ENCODE results near the gene DYRK1A.

DYRK1A gene

DNA sequence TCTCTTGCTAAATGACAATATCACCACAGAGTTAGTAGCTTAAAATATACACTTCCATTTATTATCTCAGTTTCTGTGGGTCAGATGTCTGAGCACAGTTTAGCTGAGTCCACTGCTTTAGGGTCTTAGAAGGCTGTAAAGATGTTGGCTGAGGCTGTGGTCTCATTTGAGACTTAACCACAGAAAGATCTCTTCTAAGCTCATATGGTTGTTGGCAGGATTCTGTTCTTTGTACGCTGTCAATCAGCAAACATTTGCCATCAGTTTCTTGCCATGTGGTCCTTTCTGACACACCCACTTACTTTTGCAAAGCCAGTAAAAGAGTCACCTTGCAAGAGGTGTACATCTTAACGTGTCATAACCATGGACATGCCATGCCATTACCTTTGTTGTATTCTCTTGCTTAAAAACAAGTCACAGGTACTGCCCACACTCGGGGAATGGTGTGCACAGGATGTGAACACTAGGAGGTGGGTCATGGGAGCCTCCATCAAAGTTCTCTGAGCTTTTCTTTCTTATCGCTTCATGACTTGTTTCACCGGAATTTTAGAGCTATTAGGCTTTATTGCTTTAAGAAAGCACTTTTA is 18.7 kb downstream of the DYRK1A start:
- DNase-seq = no peak

DNA sequence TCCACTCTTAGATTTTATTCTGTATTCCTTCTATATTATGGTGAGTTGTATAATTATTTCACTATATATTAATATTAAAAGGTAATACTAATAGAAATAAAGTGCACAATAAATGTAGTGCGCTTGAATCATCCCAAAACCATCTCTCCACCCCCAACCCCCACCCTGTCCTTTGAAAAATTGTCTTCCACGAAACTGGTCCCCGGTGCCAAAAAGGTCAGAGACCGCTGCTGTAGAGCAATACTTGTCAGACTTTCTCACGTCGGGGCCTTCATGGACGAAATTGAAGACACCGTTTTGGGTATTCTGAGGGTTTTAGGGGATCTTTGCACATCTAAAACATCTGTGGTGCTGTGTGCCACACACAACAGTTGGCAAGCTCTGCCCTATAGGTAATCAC is 19.6 kb downstream of the DYRK1A start:
- DNase-seq = no peak

DNA sequence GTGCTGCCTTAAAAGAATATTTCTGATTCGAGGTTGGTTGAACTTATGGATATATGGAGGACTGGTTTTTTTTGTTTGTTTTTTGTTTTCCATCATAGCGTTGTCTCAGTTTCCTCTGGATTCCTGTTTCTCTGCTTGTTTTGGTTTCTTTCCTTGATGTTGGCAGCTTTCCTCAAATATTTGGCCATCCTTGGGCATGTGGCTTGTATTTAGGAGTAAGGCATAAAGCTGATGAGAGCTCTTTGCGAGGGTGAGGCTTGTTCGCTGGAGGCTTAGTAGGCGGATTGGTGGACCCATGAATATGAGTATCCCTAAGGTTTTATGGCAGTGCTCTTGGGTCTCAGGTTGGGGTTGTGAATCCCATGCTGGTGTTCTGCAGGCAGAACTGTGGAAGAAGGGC is 22.9 kb downstream of the DYRK1A start:
- DNase-seq = no peak

DNA sequence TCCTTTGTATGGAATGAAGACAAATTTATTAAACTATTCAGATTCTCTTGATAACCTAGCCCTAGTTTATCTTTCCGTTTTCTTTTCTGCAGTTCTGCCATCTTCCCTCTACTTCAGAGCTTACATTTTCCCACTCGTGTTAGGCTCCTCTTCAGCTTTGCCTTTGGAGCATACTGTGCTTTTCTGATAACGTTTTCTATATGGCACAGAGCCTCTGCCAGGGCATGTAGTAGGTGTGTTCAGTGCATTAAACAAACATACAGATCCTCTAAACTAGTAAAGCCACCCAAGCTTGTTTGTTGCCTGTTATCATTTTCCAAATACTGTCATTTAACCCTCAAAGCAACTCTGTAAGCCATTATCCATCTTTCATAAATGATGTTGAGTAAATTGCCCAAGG is 25.1 kb downstream of the DYRK1A start:
- DNase-seq = no peak

DNA sequence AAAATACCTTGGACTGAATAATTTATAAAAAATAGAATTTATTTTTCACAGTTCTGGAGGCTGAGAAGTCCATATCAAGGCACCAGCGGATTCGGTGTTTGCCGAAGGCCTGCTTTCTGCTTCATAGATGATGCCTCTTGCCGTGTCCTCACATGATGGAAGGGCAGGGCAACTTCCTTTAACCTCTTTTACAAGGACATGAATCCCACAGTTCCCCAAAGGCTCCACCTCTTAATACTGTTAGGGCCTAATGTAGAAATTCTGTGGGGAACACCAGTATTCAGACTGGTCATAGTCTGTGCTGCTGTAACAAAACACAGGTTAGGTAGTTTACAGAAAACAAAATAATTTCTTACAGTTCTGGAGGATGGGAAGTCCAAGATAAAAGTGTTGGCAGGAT is 25.9 kb downstream of the DYRK1A start:
- DNase-seq = no peak

DNA sequence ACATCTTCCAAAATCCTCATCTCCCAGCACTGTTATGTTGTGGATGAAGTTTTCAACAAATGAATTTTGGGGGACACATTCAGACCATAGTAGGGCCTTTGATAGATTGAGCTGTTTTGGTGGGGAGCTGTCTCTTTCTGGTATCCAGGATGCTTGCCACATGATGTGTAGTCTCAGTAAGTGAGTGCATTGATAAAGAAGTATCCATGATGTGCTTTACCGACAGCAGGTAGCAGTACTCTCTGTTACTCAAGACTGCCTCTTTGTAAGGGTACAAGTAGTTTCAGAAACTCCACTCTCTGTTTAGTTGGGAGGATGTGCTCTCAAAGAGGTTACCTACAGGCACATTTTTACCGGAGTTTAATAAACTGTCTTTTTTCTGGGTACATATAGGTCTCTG is 26.5 kb downstream of the DYRK1A start:
- DNase-seq = no peak

DNA sequence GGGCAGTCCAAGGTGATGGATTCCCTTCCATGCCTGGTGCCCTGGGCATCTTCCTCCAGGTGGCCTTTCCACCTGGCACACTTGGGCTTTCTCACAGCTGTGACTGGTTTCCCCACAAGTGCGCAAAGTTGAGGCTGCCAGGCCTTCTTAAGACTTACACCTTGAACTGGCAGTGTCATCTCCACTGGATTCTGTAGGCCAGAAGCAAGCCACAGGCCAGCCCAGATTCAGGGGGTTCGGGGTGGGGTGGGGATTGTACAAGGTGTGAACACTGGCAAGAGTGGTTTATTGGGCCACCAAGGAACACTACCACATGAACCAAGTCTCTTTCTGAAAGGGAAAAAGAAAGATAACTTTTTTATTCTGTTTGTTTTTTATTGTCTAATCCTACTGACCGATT is 27.2 kb downstream of the DYRK1A start:
- no peak for DNase-seq

DNA sequence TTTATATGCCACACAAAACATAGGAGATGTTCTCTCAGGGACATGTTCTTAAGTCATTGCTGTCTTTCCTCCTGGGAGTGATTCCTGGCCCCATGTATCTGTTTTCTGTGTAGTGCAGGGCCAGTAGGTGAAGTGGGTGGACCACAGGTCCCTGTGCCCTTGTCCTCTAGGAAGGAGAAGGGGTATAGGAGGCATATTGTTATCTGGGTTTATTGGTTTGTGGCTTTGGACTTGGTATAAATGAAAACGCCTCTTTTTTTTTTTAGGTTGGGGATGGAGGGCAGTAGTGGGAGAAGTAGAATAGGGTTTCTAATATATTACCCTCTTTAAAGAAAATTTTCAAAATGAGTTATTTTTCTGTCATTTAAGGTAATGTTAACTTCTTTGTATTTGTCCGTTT is 29.4 kb downstream of the DYRK1A start:
- DNase-seq = no peak

DNA sequence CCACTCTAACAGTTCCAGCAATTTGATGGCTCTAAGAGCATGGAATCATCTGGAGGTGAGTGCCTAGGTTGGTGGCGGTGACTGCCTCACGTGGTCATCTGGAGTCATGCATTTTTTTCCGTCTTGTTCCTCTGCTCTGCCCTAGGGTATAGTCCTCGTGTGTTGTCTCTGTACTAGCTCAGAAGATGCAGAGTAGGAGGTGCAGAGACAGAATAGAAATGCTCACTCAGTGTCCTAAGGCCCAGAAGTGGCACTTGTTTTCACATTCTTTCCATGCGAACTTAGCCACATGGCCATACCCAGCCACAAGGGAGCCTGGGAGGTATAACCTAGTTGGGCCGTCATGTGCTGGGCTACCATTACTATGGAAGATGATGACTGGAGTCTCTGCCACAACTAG is 30.3 kb downstream of the DYRK1A start:
- peak in 1 of 2 experiments; percentile 37 for DNase-seq

DNA sequence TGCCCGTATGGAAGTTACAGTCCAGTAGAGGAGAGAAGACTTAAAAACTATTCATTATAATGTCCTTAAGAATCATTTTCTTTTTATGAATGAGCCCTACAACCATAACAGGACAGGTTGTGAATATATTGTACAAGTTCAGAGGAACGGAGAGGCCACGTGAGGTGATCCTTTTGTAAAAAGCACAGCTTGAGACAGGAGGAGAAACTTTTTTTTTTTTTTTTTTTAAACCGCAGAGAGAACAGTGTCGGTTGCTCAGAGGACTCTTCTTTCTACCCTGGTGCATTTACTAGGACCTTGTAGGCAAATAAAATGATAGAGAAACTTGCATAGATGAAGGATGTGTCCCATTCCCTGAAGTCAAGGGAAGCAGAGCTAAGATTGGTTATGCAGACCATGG is 32.1 kb downstream of the DYRK1A start:
- no peak for DNase-seq

DNA sequence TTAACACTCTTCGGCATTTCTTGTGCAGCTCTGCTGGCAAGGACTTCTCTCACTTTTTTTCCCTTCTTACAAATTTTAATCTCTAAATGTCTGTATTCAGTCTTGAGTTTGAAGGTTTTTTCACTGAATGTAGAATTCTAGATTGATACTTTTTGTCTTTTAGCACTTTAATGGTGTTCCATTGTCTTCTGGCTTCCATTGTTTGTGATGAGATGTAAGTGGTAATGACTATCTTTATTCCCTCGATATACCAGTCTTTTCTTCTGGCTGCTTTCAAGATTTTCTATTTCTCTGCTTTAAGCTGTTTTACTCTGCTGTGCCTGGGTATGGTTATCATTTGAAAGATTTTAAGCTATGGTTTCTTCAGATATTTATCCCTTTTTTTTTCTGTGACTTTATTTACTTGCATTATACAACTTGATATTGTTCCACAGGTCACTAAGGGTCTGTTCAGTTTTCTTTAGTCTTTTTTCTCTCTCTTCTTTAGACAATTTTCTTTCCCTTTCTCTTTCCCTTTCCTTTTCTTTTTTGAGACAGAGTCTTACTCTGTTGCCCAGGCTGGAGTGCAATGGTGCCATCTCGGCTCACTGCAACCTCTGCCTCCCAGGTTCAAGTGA is 35.8 kb downstream of the DYRK1A start:
- DNase-seq = no peak

DNA sequence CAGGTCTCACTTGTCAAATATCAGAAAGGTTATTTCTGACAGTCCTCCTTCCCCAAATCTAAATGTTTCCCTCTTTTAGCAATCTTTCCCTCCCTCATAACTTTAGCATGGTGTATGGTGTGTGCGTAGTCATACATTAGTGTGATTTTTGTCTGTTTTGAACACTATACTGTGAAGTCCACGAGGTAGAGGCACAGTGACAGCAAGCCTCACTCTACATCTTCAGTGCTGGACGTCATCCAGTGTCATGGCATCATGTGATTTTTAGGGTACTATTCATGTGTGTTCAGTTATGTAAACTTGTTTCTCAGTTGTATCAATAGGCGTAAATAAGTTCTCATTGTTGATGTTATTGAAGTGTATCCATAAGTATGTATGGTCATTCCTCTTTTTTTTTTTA is 39.1 kb downstream of the DYRK1A start:
- DNase-seq = no peak

DNA sequence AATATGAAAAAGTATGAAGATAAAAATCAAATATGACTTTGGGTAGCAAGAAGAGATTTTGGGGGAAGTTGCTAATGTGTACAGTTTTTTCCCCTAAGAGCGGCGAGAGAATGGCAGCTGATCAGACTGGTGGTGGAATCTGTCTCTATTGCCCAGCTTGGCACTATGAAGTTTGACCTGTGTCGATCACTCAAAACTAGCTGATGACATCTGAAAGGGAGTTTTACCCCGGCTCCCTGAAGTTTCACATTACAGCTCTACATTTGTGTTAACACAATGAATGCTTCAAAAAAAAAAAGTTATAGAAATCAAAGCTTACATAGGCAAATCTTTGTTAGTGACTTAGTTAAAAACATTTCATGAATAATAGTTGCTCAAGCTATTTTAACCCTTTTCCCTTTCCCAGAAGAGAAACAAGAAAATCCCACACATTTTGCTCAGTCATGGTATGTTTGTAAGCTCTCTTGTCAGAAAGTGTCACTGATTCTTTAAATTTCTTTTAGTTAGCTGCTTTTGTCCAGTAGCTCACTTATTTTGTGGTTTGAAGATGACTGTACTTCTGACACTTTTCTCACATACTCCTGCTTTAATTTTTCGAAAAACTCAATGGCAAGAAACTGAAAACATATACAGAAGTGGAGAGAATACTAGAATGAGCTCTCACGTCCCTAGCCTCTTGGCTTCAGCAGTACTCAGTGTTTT is 41.3 kb downstream of the DYRK1A start:
- DNase-seq = no peak

DNA sequence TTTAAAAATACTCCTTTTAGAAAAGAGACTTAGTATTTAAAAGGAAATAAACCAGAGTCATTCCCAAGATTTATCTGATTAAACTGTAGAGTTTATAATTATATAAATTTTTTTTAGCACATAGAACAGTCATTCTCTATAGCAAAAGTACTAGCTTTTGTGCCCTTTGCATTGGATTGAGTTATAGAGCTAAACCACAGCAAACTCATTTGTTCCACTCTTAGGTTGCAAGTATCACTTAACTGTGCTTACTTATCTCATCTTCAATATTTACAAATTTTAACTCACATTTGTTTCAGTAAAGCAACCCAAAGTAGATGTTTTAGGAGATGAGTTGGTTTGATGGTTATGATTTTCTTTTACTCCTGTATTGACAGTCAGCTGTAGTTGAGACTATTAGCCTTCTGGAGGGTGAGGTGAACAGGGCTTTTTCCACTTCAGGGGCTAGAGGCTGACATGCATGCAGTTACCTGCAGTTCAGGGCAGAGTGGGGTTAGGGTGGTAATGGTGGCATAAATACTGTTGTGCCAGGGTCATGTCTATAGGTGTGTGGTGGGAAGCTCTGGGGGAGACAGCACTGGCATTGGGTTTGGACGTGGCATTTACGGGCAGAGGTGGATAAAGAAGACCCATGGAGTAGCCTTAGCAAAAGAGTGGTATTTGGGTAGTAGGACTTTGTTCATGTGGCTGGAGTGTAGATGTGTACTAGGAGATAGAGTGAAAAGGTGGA is 42.1 kb downstream of the DYRK1A start:
- no peak for DNase-seq

DNA sequence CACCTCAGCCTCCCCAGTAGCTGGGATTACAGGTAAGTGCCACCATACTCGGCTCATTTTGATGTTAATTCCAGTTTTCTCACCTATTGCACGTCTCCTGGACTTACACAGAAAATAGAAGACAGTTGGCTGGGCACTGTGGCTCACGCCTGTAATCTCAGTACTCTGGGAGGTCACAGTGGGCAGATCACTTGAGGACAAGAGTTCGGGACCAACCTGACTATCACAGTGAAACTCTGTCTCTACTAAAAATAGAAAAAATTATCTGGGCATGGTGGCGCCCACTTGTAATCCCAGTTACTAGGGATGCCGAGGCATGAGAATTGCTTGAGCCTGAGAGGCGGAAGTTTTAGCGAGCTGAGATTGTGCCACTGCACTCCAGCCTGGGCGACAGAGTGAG is 44.1 kb downstream of the DYRK1A start:
- DNase-seq = no peak

DNA sequence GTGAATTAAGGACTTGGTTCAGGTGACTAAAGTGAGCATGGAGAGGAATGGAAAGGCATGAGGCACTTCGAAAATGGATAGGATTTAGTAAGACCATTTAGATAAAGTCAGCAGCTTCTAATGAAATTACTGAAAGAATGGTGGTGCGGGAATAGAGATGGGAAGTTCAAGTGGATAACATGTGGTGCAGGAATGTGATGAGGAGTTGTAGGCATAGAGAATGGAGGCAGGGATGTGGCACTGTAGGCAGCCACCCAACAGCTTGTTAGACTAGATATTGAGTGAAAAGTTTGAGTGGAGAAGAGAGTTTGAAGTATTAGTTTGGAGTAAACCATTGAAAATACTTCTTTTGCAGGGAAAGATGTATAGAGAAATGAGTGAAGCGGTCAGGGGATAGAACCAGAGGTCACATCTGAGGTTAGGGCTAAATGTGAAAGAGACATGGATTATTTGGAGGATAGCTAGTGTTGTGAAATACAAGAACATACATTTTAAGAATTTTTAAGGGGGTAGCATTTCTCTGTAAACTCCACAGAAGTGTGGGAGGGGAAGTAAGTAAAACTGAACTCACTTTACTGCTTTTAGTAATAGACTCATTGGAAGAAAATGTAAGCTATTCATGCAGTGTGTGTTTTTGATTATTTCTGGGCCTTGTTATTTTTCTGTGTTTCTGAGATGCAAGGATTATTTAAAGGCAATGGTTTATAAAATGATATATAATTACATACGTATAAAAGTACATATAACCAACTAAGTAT is 46.2 kb downstream of the DYRK1A start:
- no peak for DNase-seq

DNA sequence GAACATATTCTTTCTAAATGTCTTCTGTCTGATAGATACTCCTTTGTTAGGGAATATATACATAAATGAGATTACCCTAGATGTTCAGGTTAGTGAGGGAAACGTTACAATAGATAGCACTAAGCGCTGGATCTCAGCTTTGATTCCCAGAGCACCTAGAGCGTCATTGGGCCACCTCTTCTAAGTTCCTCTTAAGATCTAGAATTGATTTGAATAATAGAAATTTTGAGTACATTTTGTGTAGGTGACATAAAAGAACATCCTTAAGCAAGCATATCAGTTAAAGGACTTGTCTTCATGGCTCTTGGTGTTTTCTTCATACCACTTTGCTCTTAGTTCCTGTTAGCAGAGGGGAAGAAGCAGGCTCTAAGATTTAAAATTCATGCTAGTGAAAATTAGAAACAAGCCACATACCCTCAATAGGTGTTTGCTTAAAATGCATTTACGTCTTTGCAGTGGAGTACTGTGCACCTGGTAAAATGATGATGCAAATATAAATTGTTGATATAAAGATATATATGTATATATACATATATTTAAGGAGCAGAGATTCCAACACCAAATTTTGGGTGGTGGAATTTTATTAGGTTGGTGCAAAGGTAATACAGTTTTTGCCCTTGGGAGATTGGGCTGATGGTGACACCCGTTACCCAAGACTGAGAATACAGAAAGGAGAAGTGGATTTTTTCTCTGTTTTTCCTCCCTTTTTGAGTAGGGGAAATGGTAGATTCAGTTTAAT is 47.1 kb downstream of the DYRK1A start:
- DNase-seq = no peak

DNA sequence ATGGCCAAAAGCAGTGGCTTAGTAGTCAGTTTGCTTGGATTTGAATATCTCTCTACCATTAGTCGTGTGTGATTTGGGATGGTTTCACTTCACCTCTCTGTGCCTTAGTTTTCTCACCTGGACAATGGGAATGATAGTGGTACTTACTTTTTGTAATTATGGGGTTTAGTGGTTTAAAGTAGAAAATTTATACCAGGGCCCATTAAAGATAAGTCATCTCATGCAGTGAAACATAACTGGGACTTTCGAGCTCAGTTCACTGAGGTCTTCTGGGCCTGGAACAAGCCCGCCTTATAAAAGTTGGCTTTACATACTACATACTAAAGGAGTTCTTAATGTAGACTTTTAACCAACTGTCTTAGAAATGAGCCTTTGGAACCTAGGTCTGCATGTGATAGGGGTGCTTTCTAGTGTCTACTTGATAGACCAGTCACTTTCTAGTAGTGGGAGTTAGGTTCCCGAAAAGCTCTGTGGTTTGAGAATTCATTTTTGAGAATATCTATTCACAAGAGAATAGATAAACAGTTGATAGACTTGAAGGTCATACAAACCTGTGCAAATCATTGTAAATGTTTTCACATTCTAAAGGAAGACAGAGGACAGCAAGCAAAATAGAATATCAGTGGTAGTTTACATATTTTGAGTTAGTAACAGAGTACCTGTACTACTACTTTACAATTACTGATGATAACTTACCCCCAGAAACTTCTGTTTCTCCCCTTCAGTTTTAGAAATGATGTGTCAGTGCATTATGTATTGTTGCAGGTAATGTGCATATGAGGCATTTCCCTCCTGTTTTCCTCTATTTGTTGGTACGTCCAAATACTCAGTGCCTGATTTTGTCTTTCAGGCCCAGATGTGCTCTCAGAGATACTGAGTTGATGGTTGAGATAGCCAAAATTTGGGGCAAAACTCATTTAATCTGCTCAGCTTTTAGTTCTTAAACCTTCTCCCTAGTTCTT is 48.0 kb downstream of the DYRK1A start:
- DNase-seq = no peak

DNA sequence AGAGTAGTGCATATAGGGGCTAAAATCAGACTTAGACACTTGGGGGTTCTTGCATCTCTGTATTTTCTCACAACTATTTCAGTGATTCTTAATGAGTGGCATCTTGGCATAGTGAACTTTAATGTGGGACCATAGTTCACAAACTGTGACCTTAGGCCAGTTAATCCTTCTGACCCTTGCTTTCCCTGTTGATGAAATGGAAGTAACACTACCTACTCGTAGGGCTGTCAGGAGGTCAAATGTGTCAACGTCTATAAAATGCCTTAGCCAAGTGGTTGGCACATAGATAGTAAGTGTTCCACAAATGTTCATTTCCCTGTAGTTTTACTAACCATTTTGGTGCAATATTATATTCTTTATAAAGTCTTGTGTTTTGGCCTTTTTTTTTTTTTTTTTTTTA is 49.4 kb downstream of the DYRK1A start:
- DNase-seq = no peak

DNA sequence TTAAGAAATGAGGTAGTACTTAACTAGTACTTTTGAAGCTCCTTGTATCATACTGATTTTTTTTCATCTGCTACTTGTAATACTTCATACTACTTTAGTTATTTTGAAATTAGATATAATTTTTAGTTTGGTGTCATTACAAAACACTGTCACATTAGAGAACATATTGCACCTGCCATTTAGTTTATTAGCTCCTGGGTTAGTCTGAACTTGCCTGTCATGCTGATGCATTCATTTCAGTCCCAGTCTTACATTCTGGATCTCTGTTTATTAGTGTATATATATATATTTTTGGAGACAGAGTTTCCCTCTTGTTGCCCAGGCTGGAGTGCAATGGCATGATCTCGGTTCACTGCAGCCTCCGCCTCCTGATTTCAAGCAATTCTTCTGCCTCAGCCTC is 50.3 kb downstream of the DYRK1A start:
- no peak for DNase-seq

DNA sequence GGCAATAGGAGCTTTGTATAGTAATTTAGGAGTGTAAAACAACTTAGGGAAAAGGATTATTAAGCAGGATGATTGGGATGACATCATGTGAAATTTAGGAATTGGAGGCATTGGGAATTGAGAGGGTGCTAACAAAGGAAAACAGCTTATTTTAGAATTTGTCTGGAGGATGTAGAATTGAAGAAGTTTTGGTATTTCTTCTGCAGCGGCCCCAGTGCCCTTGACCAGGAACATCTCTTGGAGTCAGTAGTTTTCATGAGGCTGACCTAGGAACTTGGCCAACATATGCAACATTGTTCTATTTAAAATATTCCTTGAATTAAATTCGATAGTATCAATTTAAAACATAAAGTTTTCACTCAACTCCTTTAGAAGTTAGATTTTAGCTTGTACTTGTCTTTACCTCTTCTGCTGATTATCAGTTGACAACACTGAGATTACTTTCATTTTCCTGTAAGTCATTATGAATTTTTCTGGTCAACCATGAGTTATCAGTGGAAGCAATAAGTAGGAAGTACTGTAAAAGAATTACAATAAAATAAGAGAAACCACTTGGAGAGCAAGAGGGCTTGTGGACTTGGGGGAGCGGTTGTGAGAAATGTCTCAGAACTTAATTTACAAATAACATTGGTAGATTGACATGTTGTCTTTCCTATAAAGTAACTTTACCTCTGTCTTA is 52.8 kb downstream of the DYRK1A start:
- DNase-seq = no peak

All from NCI-H524 (cell line).